BJ (cell line): Measurements from ENCODE around the gene KIAA2012. TPM values are rescaled to one million over a fixed set of nuclear protein-coding genes. Genes with fewer than 3 reads are reported as not detected.
A peak's percentile ranks its signal among the peaks of the same experiment; 100 is the strongest.

Source experiments
- CTCF ChIA-PET: fragments of 350-600 bp; formaldehyde crosslinking; extraction: SDS; loops from one replicate; lab custom pipeline; 2021; ENCODE audit warnings: antibody characterized with exemption, inconsistent platforms; lab: Yijun Ruan, JAX
- POLR2A ChIA-PET: fragments of 300-600 bp; sonication (Branson Sonifier 250); formaldehyde crosslinking; extraction: SDS; loops from one replicate; lab custom pipeline; 2021; ENCODE audit warnings: antibody characterized with exemption; lab: Charles Lee
- DNase-seq: peaks from one replicate; pipeline ENCODE4 v3.0.0-alpha.2; 2011; ENCODE audit warnings: low read depth
- H3K27me3 ChIP-seq: 2 replicates; pipeline ENCODE4 v1.6.0; 2011; ENCODE audit warnings: low read length; ENCODE audit not compliant: control insufficient read depth, insufficient read depth
- H3K36me3 ChIP-seq: 2 replicates; pipeline ENCODE4 v1.5.1; 2011; ENCODE audit warnings: low read length; ENCODE audit not compliant: control insufficient read depth, insufficient read depth
- H3K4me3 ChIP-seq: 2 replicates; pipeline ENCODE4 v1.5.1; 2011; ENCODE audit warnings: low read depth, mild to moderate bottlenecking, control low read depth, low read length
- CTCF ChIP-seq: IDR thresholded peaks from 2 replicates; pipeline ENCODE4 v1.5.1; 2011; ENCODE audit warnings: low read depth, mild to moderate bottlenecking, control low read depth, inconsistent platforms, low read length, moderate library complexity; ENCODE audit not compliant: insufficient read depth
- polyA plus RNA-seq: library from polyadenylated mRNA; depleted of rRNA; stranded (reverse); fragments of >200 nt; gene quantifications from 2 replicates; pipeline ENCODE4 v1.2.3, GENCODE V29; 2011

The KIAA2012 gene
- polyA plus RNA-seq, 1 experiment = 0.13 TPM

- Histone ChIP-seq H3K27me3 (no peaks in the 10 kb centered on the region), H3K4me3 (peak overlapping the region; percentile 91), H3K36me3 (peaks cover 20% of the 10 kb centered on the region)
- DNase-seq = no peak
- CTCF ChIA-PET = interaction anchor here (1.0 to 2.3 kb wide), 7 partner anchors 67 to 177 kb away, joined by 3 to 22 read pairs (median 4); no protein-coding TSS in a partner anchor
- no peak for TF ChIP-seq CTCF
- POLR2A ChIA-PET = no interaction called here
Measured at GRCh38 chr2:202036601-202037037, 36.4 kb upstream of the KIAA2012 start.

- DNase-seq = no peak
- ChIA-PET POLR2A (no interaction called here), CTCF (interaction anchor here (1.0 to 1.6 kb wide), 2 partner anchors 67 to 127 kb away, joined by 3 read pairs; no protein-coding TSS in a partner anchor)
- TF ChIP-seq CTCF = no peak
- Histone ChIP-seq H3K36me3 (peaks cover 20% of the 10 kb centered on the region), H3K4me3 (peak overlapping the region; percentile 91), H3K27me3 (no peaks in the 10 kb centered on the region)
Measured at GRCh38 chr2:202037086-202037485, 36.0 kb upstream of the KIAA2012 start.

GRCh38 chr2:202038471-202039277 lies 34.4 kb upstream of the KIAA2012 start:
- peak overlapping the region; percentile 91 for H3K4me3 ChIP-seq
- DNase-seq = no peak
- no peaks in the 10 kb centered on the region for H3K27me3 ChIP-seq
- peaks cover 20% of the 10 kb centered on the region for H3K36me3 ChIP-seq
- TF ChIP-seq CTCF = no peak
- ChIA-PET POLR2A (interaction anchor here (0.6 kb wide), 1 partner anchor 13 kb away, joined by 3 read pairs; no protein-coding TSS in a partner anchor), CTCF (interaction anchor here (1.2 to 1.5 kb wide), 3 partner anchors 21 to 179 kb away, joined by 3 to 6 read pairs (median 3); no protein-coding TSS in a partner anchor)

GRCh38 chr2:202039278-202040078 lies 33.6 kb upstream of the KIAA2012 start:
- peak overlapping the region; percentile 91 for H3K4me3 ChIP-seq

More at GRCh38 chr2:202039278-202040078, 33.6 kb upstream of the KIAA2012 start:
- H3K27me3 ChIP-seq = no peaks in the 10 kb centered on the region
- peaks cover 20% of the 10 kb centered on the region for H3K36me3 ChIP-seq
- ChIA-PET CTCF (interaction anchor here (1.2 to 1.5 kb wide), 3 partner anchors 20 to 179 kb away, joined by 3 to 6 read pairs (median 3); no protein-coding TSS in a partner anchor), POLR2A (no interaction called here)
- DNase-seq = no peak
- TF ChIP-seq CTCF = no peak
